Tibial artery (tissue), 4 donors: ENCODE measurements around the gene PWWP2A.

Experiments
- DNase-seq, 2 donors: peaks; one replicate each; pipeline ENCODE4 v3.0.0-alpha.2; 2019
- H3K27ac ChIP-seq, 2 donors: fragments of 200-600 bp; sonication (generic) in 1 of 2; 1 replicate in 1 of 2; 2 replicates in 1 of 2; pipeline ENCODE4 v1.5.1; 2018 to 2019; ENCODE audit warnings: mild to moderate bottlenecking in 1 of 2
- H3K27me3 ChIP-seq, 2 donors: fragments of 200-600 bp; sonication (generic) in 1 of 2; one replicate each; pipeline versions ENCODE4 v1.5.1 to v1.6.0; 2016 to 2019
- H3K36me3 ChIP-seq, 3 donors: fragments of 200-600 bp; sonication (generic) in 2 of 3; one replicate each; pipeline ENCODE4 v1.5.1; 2016 to 2019; ENCODE audit warnings: mild to moderate bottlenecking in 2 of 3
- H3K4me1 ChIP-seq, 4 donors: fragments of 200-600 bp; sonication (generic) in 2 of 4; 1 replicate in 3 of 4; 2 replicates in 1 of 4; pipeline ENCODE4 v1.5.1; 2016 to 2019
- H3K4me3 ChIP-seq, 2 donors: fragments of 200-600 bp; sonication (generic) in 1 of 2; 1 replicate in 1 of 2; 2 replicates in 1 of 2; pipeline ENCODE4 v1.5.1; 2018 to 2019; ENCODE audit warnings: mild to moderate bottlenecking in 2 of 2
- H3K9me3 ChIP-seq, 3 donors: fragments of 200-600 bp; sonication (generic) in 1 of 3; one replicate each; pipeline ENCODE4 v1.5.1; 2016 to 2019
- CTCF ChIP-seq, 2 experiments: fragments of 200-600 bp in 1 of 2; fragments of 450-650 bp in 1 of 2; IDR thresholded peaks; one replicate each; pipeline ENCODE4 v1.5.1; 2017 to 2019; ENCODE audit warnings: antibody characterized with exemption in 2 of 2, mild to moderate bottlenecking in 1 of 2, moderate library complexity in 1 of 2
- intact Hi-C: fragments of 100-400 bp; cut with DNase I; formaldehyde crosslinking; loops from one replicate; pipeline ENCODE4 v1.15.0; 2023; ENCODE audit warnings: low total_unique reads

Gene PWWP2A

DNA sequence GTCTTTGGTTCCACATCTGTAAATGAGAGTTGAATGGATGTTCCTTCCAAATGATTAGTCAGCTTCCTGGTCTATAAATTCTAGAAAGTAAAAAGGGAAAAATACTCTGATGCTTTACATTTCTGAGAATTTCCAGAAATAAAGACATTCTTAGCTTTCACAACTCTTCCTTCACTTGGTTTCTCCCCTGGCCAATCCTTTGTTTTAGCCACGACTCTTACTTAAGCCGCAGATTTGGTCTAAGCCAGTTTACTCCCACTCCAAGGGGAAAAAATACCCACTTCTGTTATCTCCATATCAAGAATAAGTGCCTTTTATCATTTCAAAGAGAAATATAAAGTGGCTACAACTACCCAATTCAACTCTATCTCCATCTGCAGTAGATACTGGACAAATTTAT, 29.7 kb downstream of the PWWP2A start:
- Histone ChIP-seq H3K9me3 (no peaks in the 10 kb centered on the region), H3K27me3 (no peaks in the 10 kb centered on the region), H3K36me3 (peaks cover 18 to 19% (median 19%) of the 10 kb centered on the region in 3 donors), H3K4me1 (peaks cover 0 to 7% (median 2%) of the 10 kb centered on the region in 4 donors), H3K4me3 (no peak overlapping the region), H3K27ac (no peak overlapping the region)
- TF ChIP-seq CTCF (IDR thresholded peaks at IDR 0.05): no peak
- intact Hi-C loops: no loop called here
- DNase-seq: no peak

GRCh38 chr5:160088805-160089204, 30.4 kb downstream of the PWWP2A start:
- intact Hi-C loops: no loop called here

GRCh38 chr5:160087199-160087598, 32.1 kb downstream of the PWWP2A start:
- H3K4me1 ChIP-seq: peaks cover 0 to 18% (median 14%) of the 10 kb centered on the region in 4 donors
- H3K4me3 ChIP-seq: no peak overlapping the region
- DNase-seq: no peak
- intact Hi-C loops: no loop called here
- H3K27me3 ChIP-seq: no peaks in the 10 kb centered on the region
- no peak overlapping the region for H3K27ac ChIP-seq
- H3K36me3 ChIP-seq: peaks cover 2 to 3% (median 2%) of the 10 kb centered on the region in 3 donors
- no peaks in the 10 kb centered on the region for H3K9me3 ChIP-seq
- TF ChIP-seq CTCF (IDR thresholded peaks at IDR 0.05): no peak

More at GRCh38 chr5:160088805-160089204, 30.4 kb downstream of the PWWP2A start:
- DNase-seq: no peak
- no peak overlapping the region for H3K4me3 ChIP-seq
- no peaks in the 10 kb centered on the region for H3K9me3 ChIP-seq
- peaks cover 0 to 4% (median under 1%) of the 10 kb centered on the region in 4 donors for H3K4me1 ChIP-seq
- peaks cover 17 to 19% (median 18%) of the 10 kb centered on the region in 3 donors for H3K36me3 ChIP-seq
- no peaks in the 10 kb centered on the region for H3K27me3 ChIP-seq
- no peak overlapping the region for H3K27ac ChIP-seq
- no peak for TF ChIP-seq CTCF (IDR thresholded peaks at IDR 0.05)

DNA sequence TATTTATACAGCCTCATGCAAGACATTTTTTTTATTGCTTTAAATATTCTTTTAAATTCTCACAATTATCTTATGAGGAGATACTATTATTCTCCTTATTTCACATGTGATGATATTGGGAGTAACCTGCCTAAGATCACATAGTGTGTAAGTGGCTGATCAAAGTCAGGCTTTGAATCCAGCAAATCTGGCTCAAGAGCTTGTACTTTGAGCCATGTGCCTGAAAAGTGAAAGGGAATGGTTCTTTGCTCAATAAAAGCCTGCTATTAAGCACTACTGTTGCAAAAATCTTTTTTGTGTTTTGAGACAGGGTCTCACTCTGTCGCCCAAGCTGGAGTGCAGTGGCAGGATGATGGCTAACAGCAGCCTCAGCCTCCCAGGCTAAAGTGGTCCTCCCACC, 35.1 kb downstream of the PWWP2A start:
- H3K27ac ChIP-seq: no peak overlapping the region
- H3K9me3 ChIP-seq: no peaks in the 10 kb centered on the region
- H3K27me3 ChIP-seq: no peaks in the 10 kb centered on the region
- intact Hi-C loops: no loop called here
- no peak for TF ChIP-seq CTCF (IDR thresholded peaks at IDR 0.05)
- peaks cover 0 to 18% (median 13%) of the 10 kb centered on the region in 4 donors for H3K4me1 ChIP-seq
- H3K4me3 ChIP-seq: no peak overlapping the region
- no peak for DNase-seq
- no peaks in the 10 kb centered on the region for H3K36me3 ChIP-seq

DNA sequence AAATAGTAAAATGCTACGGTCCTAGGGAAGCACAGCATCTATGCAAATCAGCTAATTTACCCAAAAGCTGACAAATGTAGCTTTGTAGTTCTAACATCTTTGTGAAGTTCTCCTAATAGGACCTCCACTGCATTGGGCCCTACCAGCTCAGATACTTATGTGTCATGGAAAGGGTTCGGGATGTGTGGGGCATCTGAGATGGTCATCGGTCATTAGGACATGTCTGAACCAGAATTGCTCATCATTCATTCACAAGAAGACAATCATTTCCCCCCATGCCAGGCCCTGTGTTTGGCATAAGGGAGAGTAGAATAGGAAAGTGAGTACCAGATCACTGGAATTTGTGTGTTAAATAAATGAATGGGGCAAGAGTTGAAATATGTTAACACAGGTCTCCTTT, 35.7 kb downstream of the PWWP2A start:
- peaks cover 0 to 6% (median 1%) of the 10 kb centered on the region in 3 donors for H3K36me3 ChIP-seq
- no peaks in the 10 kb centered on the region for H3K27me3 ChIP-seq
- H3K4me3 ChIP-seq: no peak overlapping the region
- H3K27ac ChIP-seq: no peak overlapping the region
- no peak for TF ChIP-seq CTCF (IDR thresholded peaks at IDR 0.05)
- peaks cover 0 to 18% (median 12%) of the 10 kb centered on the region in 4 donors for H3K4me1 ChIP-seq
- intact Hi-C loops: no loop called here
- no peaks in the 10 kb centered on the region for H3K9me3 ChIP-seq
- no peak for DNase-seq
